ENCODE results near the gene C15orf40. TPM values are rescaled to one million over a fixed set of nuclear protein-coding genes. Genes with fewer than 3 reads are reported as not detected.

C15orf40 gene
- total RNA-seq, 4 donors from 2014 or later = 18.7 to 37.2 (median 22.9) TPM

- Histone ChIP-seq H3K27me3 (no peaks in the 10 kb centered on the region), H3K4me3 (no peak overlapping the region), H3K9me3 (no peaks in the 10 kb centered on the region), H3K4me1 (peaks cover 7% of the 10 kb centered on the region), H3K27ac (no peak overlapping the region), H3K36me3 (no peaks in the 10 kb centered on the region)
- DNase-seq (ENCODE audit: low spot score in 2 of 2) = no peak
- no peak for TF ChIP-seq CTCF (IDR thresholded peaks at IDR 0.05)
- TF ChIP-seq EP300 (IDR thresholded peaks at IDR 0.05) = no peak
- TF ChIP-seq POLR2A (IDR thresholded peaks at IDR 0.05) = no peak
- TF ChIP-seq POLR2AphosphoS5 (IDR thresholded peaks at IDR 0.05) = no peak
- 25% methylated on average over 2 of the region's 2 CpGs for WGBS
Measured at GRCh38 chr15:82980981-82981380, 30.5 kb downstream of the C15orf40 start.

- 100% methylated on average over 1 of the region's 1 CpG for WGBS
- Histone ChIP-seq H3K4me1 (no peaks in the 10 kb centered on the region), H3K27me3 (no peaks in the 10 kb centered on the region), H3K36me3 (no peaks in the 10 kb centered on the region), H3K27ac (no peak overlapping the region), H3K9me3 (no peaks in the 10 kb centered on the region), H3K4me3 (no peak overlapping the region)
- no peak for DNase-seq (ENCODE audit: low spot score in 2 of 2)
- TF ChIP-seq CTCF (IDR thresholded peaks at IDR 0.05) (no peak), EP300 (IDR thresholded peaks at IDR 0.05) (no peak), POLR2AphosphoS5 (IDR thresholded peaks at IDR 0.05) (no peak), POLR2A (IDR thresholded peaks at IDR 0.05) (no peak)
Measured at GRCh38 chr15:82979726-82980125, 31.7 kb downstream of the C15orf40 start.

- H3K36me3 ChIP-seq = no peaks in the 10 kb centered on the region
- no peaks in the 10 kb centered on the region for H3K27me3 ChIP-seq
- no peaks in the 10 kb centered on the region for H3K9me3 ChIP-seq
- DNase-seq (ENCODE audit: low spot score in 2 of 2) = no peak
- H3K4me1 ChIP-seq = no peaks in the 10 kb centered on the region
- H3K4me3 ChIP-seq = no peak overlapping the region
- H3K27ac ChIP-seq = no peak overlapping the region
- WGBS = 93% methylated on average over 5 of the region's 5 CpGs
- TF ChIP-seq POLR2A (IDR thresholded peaks at IDR 0.05) = no peak
Measured at GRCh38 chr15:82978438-82978837, 33.0 kb downstream of the C15orf40 start.

GRCh38 chr15:82977076-82977475 lies 34.4 kb downstream of the C15orf40 start:
- no peak overlapping the region for H3K27ac ChIP-seq
- DNase-seq (ENCODE audit: low spot score in 2 of 2) = no peak
- H3K4me3 ChIP-seq = no peak overlapping the region
- 82% methylated on average over 1 of the region's 1 CpG for WGBS
- H3K9me3 ChIP-seq = no peaks in the 10 kb centered on the region
- H3K27me3 ChIP-seq = no peaks in the 10 kb centered on the region
- TF ChIP-seq EP300 (IDR thresholded peaks at IDR 0.05) = no peak
- no peak for TF ChIP-seq CTCF (IDR thresholded peaks at IDR 0.05)
- TF ChIP-seq POLR2AphosphoS5 (IDR thresholded peaks at IDR 0.05) = no peak
- no peak for TF ChIP-seq POLR2A (IDR thresholded peaks at IDR 0.05)
- no peaks in the 10 kb centered on the region for H3K4me1 ChIP-seq
- H3K36me3 ChIP-seq = no peaks in the 10 kb centered on the region

GRCh38 chr15:82972990-82973389 lies 38.4 kb downstream of the C15orf40 start:
- Histone ChIP-seq H3K27me3 (no peaks in the 10 kb centered on the region), H3K4me3 (no peak overlapping the region), H3K36me3 (no peaks in the 10 kb centered on the region), H3K9me3 (no peaks in the 10 kb centered on the region), H3K27ac (no peak overlapping the region), H3K4me1 (no peaks in the 10 kb centered on the region)
- DNase-seq (ENCODE audit: low spot score in 2 of 2) = no peak
- 91% methylated on average over 1 of the region's 1 CpG for WGBS
- TF ChIP-seq POLR2A (IDR thresholded peaks at IDR 0.05) (no peak), POLR2AphosphoS5 (IDR thresholded peaks at IDR 0.05) (no peak), EP300 (IDR thresholded peaks at IDR 0.05) (no peak), CTCF (IDR thresholded peaks at IDR 0.05) (no peak)
